Heart right ventricle (tissue), 16 donors: ENCODE measurements around the gene ATRN. TPM values are rescaled to one million over a fixed set of nuclear protein-coding genes. Genes with fewer than 3 reads are reported as not detected.

Experiments used
- ATAC-seq, 8 donors: fragments of 200-7000 bp; cut with Tn5 transposase; one replicate each; pipeline ENCODE4 v1.9.1; 2020; ENCODE audit warnings: mild to moderate bottlenecking in 8 of 8, moderate library complexity in 8 of 8, moderate number of reproducible peaks in 1 of 8
- DNase-seq, 2 donors: peaks; one replicate each; pipeline ENCODE4 v3.0.0-alpha.2; 2020
- H3K27ac ChIP-seq, 10 donors: fragments of 200-600 bp; sonication (generic) in 2 of 10; one replicate each; pipeline versions ENCODE4 v1.5.0 to v1.8.0; 2020 to 2022; ENCODE audit warnings: mild to moderate bottlenecking in 3 of 10
- H3K27me3 ChIP-seq, 7 donors: fragments of 200-600 bp; one replicate each; pipeline ENCODE4 v1.8.0; 2021 to 2022; ENCODE audit warnings: mild to moderate bottlenecking in 2 of 7
- H3K36me3 ChIP-seq, 9 donors: fragments of 200-600 bp; sonication (generic) in 1 of 9; one replicate each; pipeline versions ENCODE4 v1.5.0 to v1.8.0; 2020 to 2022; ENCODE audit warnings: mild to moderate bottlenecking in 2 of 9
- H3K4me1 ChIP-seq, 9 donors: fragments of 200-600 bp; sonication (generic) in 1 of 9; one replicate each; pipeline versions ENCODE4 v1.5.0 to v1.8.0; 2020 to 2022; ENCODE audit warnings: mild to moderate bottlenecking in 4 of 9
- H3K4me3 ChIP-seq, 10 donors: fragments of 200-600 bp; sonication (generic) in 2 of 10; one replicate each; pipeline versions ENCODE4 v1.5.0 to v1.8.0; 2020 to 2022; ENCODE audit warnings: mild to moderate bottlenecking in 7 of 10, moderate library complexity in 2 of 10
- H3K9me3 ChIP-seq, 11 donors: fragments of 200-600 bp in 10 of 11; sonication (generic) in 2 of 11; one replicate each; pipeline versions ENCODE4 v1.5.0 to v1.8.0; 2013 to 2022; ENCODE audit warnings: mild to moderate bottlenecking in 2 of 11, control low read depth in 1 of 11, moderate library complexity in 1 of 11
- CTCF ChIP-seq, 9 donors: fragments of 200-600 bp; sonication (generic) in 2 of 9; IDR thresholded peaks; one replicate each; pipeline versions ENCODE4 v1.5.0 to v1.8.0; 2021 to 2022; ENCODE audit warnings: antibody characterized with exemption in 9 of 9, mild to moderate bottlenecking in 5 of 9, moderate library complexity in 1 of 9
- WGBS, 2 donors: extraction: QIAGEN DNeasy Blood & Tissue Kit; methylation state at CpG; one replicate each; pipeline ENCODE4 v1.1.7; 2013; ENCODE audit warnings: inconsistent platforms in 1 of 2; 5-methylcytosine and 5-hydroxymethylcytosine counted together
- intact Hi-C, 10 donors: fragments of 100-400 bp; cut with DNase I; formaldehyde crosslinking; loops; one replicate each; pipeline versions ENCODE4 v1.11.1 to v1.14.2; 2022
- polyA plus RNA-seq, 2 donors: library from polyadenylated mRNA; stranded (reverse); fragments of 200-250 nt; gene quantifications; one replicate each; pipeline ENCODE4 v1.2.3, GENCODE V29; 2013
- total RNA-seq, 10 donors: library from RNA; stranded (reverse); fragmentation: NEBNext Ultra II Directional in 3 of 10; extraction: Animal tissue kit (Norgen Biotek cat#: 25700) in 3 of 10; gene quantifications; one replicate each; pipeline versions ENCODE4 v1.2.1 to v1.2.4, GENCODE V29; 2021 to 2023
- donor health status: Arrhythmogenic right ventricular cardiomyopathy.
- donor health status: ischemic (EF 13 %, LVEDD 7.1; RV severe dilation, severe dysfunction).
- donor health status: healthy with polysubstance abuse.
- donor health status: DM: no; HTN: yes; CAD: no.
- donor health status: DM: no; HTN: no; CAD: no.
- donor health status: ischemic (EF 25% LVEDD 6.9; RV normal size, moderate dysfunction).
- donor health status: ischemic (EF 25% LVEDD 5.7; RV mildly dilated, moderate dysfunction).
- donor health status: healthy.
- donor health status: DM: yes; HTN: yes; CAD: no.
- donor health status: Ischemic cardiomyopathy.
- donor health status: ischemic (EF 35%, LVEDD 5.7; RV mildly dilated, moderate dysfunction).
- donor health status: nonischemic (EF 11% LVEDD 7.7; RV severe dilation, severe dysfunction).
- donor health status: DM: yes; HTN: yes; CAD: no.
- donor health status: PGD.
- donor health status: ischemic (EF 29% LVEDD 5.4; RV normal size, mild dysfunction).
- donor health status: nonischemic (EF 23%, LVEDD 6.1; RV moderate dilation, normal function).

ATRN gene
- total and polyA plus RNA-seq, 12 donors = 4.6 to 44.0 (median 37.8) TPM

- Histone ChIP-seq H3K4me3 (no peak overlapping the region), H3K27ac (no peak overlapping the region), H3K36me3 (peaks cover 0 to 8% (median 0%) of the 10 kb centered on the region in 9 donors), H3K27me3 (peaks cover 22 to 65% (median 53%) of the 10 kb centered on the region in 7 donors), H3K4me1 (peaks cover 9 to 30% (median 22%) of the 10 kb centered on the region in 9 donors), H3K9me3 (no peaks in the 10 kb centered on the region)
- WGBS, 2 donors = 45 to 48% methylated on average over 85 to 90 of the region's 90 CpGs
- TF ChIP-seq CTCF (IDR thresholded peaks at IDR 0.05) = no peak
- intact Hi-C loops = loop anchor here in 7 of 10 donors (10.0 kb wide), 4 partner anchors 81 to 411 kb away; no protein-coding TSS in a partner anchor
- no peak for DNase-seq
- ATAC-seq = no peak
Measured at GRCh38 chr20:3673221-3674070, 202.6 kb downstream of the ATRN start.

- intact Hi-C loops = loop anchor here in 7 of 10 donors (10.0 kb wide), 4 partner anchors 80 to 410 kb away; no protein-coding TSS in a partner anchor
Measured at GRCh38 chr20:3674447-3674846, 203.6 kb downstream of the ATRN start.

GRCh38 chr20:3674995-3675900 lies 204.4 kb downstream of the ATRN start:
- ATAC-seq = no peak

More at GRCh38 chr20:3674447-3674846, 203.6 kb downstream of the ATRN start:
- Histone ChIP-seq H3K27ac (no peak overlapping the region), H3K4me1 (peaks cover 9 to 37% (median 22%) of the 10 kb centered on the region in 9 donors), H3K9me3 (no peaks in the 10 kb centered on the region), H3K4me3 (no peak overlapping the region), H3K36me3 (peaks cover 0 to 8% (median 0%) of the 10 kb centered on the region in 9 donors), H3K27me3 (peaks cover 22 to 65% (median 53%) of the 10 kb centered on the region in 7 donors)
- WGBS, 2 donors = 66 to 70% methylated on average over 10 of the region's 10 CpGs
- ATAC-seq = no peak
- no peak for TF ChIP-seq CTCF (IDR thresholded peaks at IDR 0.05)
- no peak for DNase-seq

More at GRCh38 chr20:3674995-3675900, 204.4 kb downstream of the ATRN start:
- Histone ChIP-seq H3K4me3 (no peak overlapping the region), H3K27me3 (peaks cover 22 to 70% (median 57%) of the 10 kb centered on the region in 7 donors), H3K4me1 (peaks cover 9 to 42% (median 22%) of the 10 kb centered on the region in 9 donors), H3K9me3 (no peaks in the 10 kb centered on the region), H3K36me3 (peaks cover 0 to 8% (median 0%) of the 10 kb centered on the region in 9 donors), H3K27ac (no peak overlapping the region)
- WGBS, 2 donors = 45 to 55% methylated on average over 13 of the region's 13 CpGs
- no peak for DNase-seq
- no peak for TF ChIP-seq CTCF (IDR thresholded peaks at IDR 0.05)
- intact Hi-C loops = loop anchor here in 9 of 10 donors (5.0 to 10.0 kb wide), 6 partner anchors 37 to 410 kb away; partner anchors contain the start of genes ADISSP (in 4 of the 9) and SIGLEC1 (in 2 of the 9)
